Measurements from ENCODE around the gene UGP2. TPM values are rescaled to one million over a fixed set of nuclear protein-coding genes. Genes with fewer than 3 reads are reported as not detected.

The UGP2 gene
- total RNA-seq, 1 donor from 2014 or later = 90.8 TPM

GRCh38 chr2:63855418-63856302, 14.0 kb downstream of the UGP2 start:
- intact Hi-C loops (cut with micrococcal nuclease) = loop anchor here (1.0 to 10.0 kb wide), 4 partner anchors 13 to 1369 kb away; partner anchors contain the start of genes ACTR2 and AFTPH
- peak overlapping the region; percentile 94 for H3K27ac Mint-ChIP-seq
- DNase-seq (ENCODE audit: low spot score) = no peak
- no peaks in the 10 kb centered on the region for H3K9me3 Mint-ChIP-seq
- H3K36me3 Mint-ChIP-seq (ENCODE audit: low read depth) = peaks cover 56% of the 10 kb centered on the region
- peaks cover 68% of the 10 kb centered on the region for H3K4me1 Mint-ChIP-seq (ENCODE audit: low read depth)
- no peaks in the 10 kb centered on the region for H3K27me3 Mint-ChIP-seq (ENCODE audit: low read depth)
- H3K4me3 Mint-ChIP-seq (ENCODE audit: low read depth) = peak overlapping the region; percentile 62

GRCh38 chr2:63856303-63856603, 14.6 kb downstream of the UGP2 start:
- peaks cover 65% of the 10 kb centered on the region for H3K4me1 Mint-ChIP-seq (ENCODE audit: low read depth)
- H3K36me3 Mint-ChIP-seq (ENCODE audit: low read depth) = peaks cover 59% of the 10 kb centered on the region
- peak overlapping the region; percentile 94 for H3K27ac Mint-ChIP-seq
- no peaks in the 10 kb centered on the region for H3K9me3 Mint-ChIP-seq
- no peaks in the 10 kb centered on the region for H3K27me3 Mint-ChIP-seq (ENCODE audit: low read depth)
- intact Hi-C loops (cut with micrococcal nuclease) = loop anchor here (1.0 to 10.0 kb wide), 4 partner anchors 14 to 1369 kb away; partner anchors contain the start of genes ACTR2 and AFTPH
- H3K4me3 Mint-ChIP-seq (ENCODE audit: low read depth) = peak overlapping the region; percentile 62
- peak; percentile 39 for DNase-seq (ENCODE audit: low spot score)

- H3K27ac Mint-ChIP-seq = peak overlapping the region; percentile 36
- intact Hi-C loops (cut with micrococcal nuclease) = loop anchor here (5.0 to 10.0 kb wide), 3 partner anchors 354 to 1367 kb away; partner anchors contain the start of genes ACTR2 and AFTPH
- H3K9me3 Mint-ChIP-seq = no peaks in the 10 kb centered on the region
- peaks cover 59% of the 10 kb centered on the region for H3K36me3 Mint-ChIP-seq (ENCODE audit: low read depth)
- H3K4me3 Mint-ChIP-seq (ENCODE audit: low read depth) = no peak overlapping the region
- no peak for DNase-seq (ENCODE audit: low spot score)
- peaks cover 60% of the 10 kb centered on the region for H3K4me1 Mint-ChIP-seq (ENCODE audit: low read depth)
- no peaks in the 10 kb centered on the region for H3K27me3 Mint-ChIP-seq (ENCODE audit: low read depth)
Observed at GRCh38 chr2:63858291-63858690, 16.6 kb downstream of the UGP2 start.

- Mint-ChIP-seq H3K27me3 (ENCODE audit: low read depth) (no peaks in the 10 kb centered on the region), H3K27ac (no peak overlapping the region), H3K36me3 (ENCODE audit: low read depth) (peaks cover 74% of the 10 kb centered on the region), H3K9me3 (no peaks in the 10 kb centered on the region), H3K4me1 (ENCODE audit: low read depth) (peaks cover 54% of the 10 kb centered on the region), H3K4me3 (ENCODE audit: low read depth) (no peak overlapping the region)
- peak; percentile 29 for DNase-seq (ENCODE audit: low spot score)
- intact Hi-C loops (cut with micrococcal nuclease) = loop anchor here (1.0 to 2.0 kb wide), 2 partner anchors 169 to 273 kb away; partner anchors contain the start of genes MDH1 and WDPCP
Observed at GRCh38 chr2:63861220-63861822, 19.6 kb downstream of the UGP2 start.

- H3K9me3 Mint-ChIP-seq = no peaks in the 10 kb centered on the region
- H3K4me1 Mint-ChIP-seq (ENCODE audit: low read depth) = peaks cover 55% of the 10 kb centered on the region
- no peak overlapping the region for H3K4me3 Mint-ChIP-seq (ENCODE audit: low read depth)
- peak overlapping the region; percentile 76 for H3K27ac Mint-ChIP-seq
- H3K36me3 Mint-ChIP-seq (ENCODE audit: low read depth) = peaks cover 70% of the 10 kb centered on the region
- no peak for DNase-seq (ENCODE audit: low spot score)
- no peaks in the 10 kb centered on the region for H3K27me3 Mint-ChIP-seq (ENCODE audit: low read depth)
- intact Hi-C loops (cut with micrococcal nuclease) = no loop called here
Observed at GRCh38 chr2:63862806-63863205, 21.1 kb downstream of the UGP2 start.

GRCh38 chr2:63863707-63864106, 22.0 kb downstream of the UGP2 start:
- DNase-seq (ENCODE audit: low spot score) = no peak
- Mint-ChIP-seq H3K4me1 (ENCODE audit: low read depth) (peaks cover 51% of the 10 kb centered on the region), H3K27ac (peak overlapping the region; percentile 76), H3K4me3 (ENCODE audit: low read depth) (no peak overlapping the region), H3K27me3 (ENCODE audit: low read depth) (no peaks in the 10 kb centered on the region), H3K36me3 (ENCODE audit: low read depth) (peaks cover 72% of the 10 kb centered on the region), H3K9me3 (no peaks in the 10 kb centered on the region)
- intact Hi-C loops (cut with micrococcal nuclease) = no loop called here

- H3K27me3 Mint-ChIP-seq (ENCODE audit: low read depth) = no peaks in the 10 kb centered on the region
- intact Hi-C loops (cut with micrococcal nuclease) = no loop called here
- DNase-seq (ENCODE audit: low spot score) = no peak
- no peaks in the 10 kb centered on the region for H3K9me3 Mint-ChIP-seq
- H3K36me3 Mint-ChIP-seq (ENCODE audit: low read depth) = peaks cover 67% of the 10 kb centered on the region
- H3K27ac Mint-ChIP-seq = peak overlapping the region; percentile 22
- peaks cover 45% of the 10 kb centered on the region for H3K4me1 Mint-ChIP-seq (ENCODE audit: low read depth)
- H3K4me3 Mint-ChIP-seq (ENCODE audit: low read depth) = peak overlapping the region; percentile 17
Observed at GRCh38 chr2:63865159-63865799, 23.6 kb downstream of the UGP2 start.

- Mint-ChIP-seq H3K9me3 (no peaks in the 10 kb centered on the region), H3K4me3 (ENCODE audit: low read depth) (no peak overlapping the region), H3K36me3 (ENCODE audit: low read depth) (peaks cover 68% of the 10 kb centered on the region), H3K4me1 (ENCODE audit: low read depth) (peaks cover 43% of the 10 kb centered on the region), H3K27me3 (ENCODE audit: low read depth) (no peaks in the 10 kb centered on the region), H3K27ac (no peak overlapping the region)
- intact Hi-C loops (cut with micrococcal nuclease) = no loop called here
- no peak for DNase-seq (ENCODE audit: low spot score)
Observed at GRCh38 chr2:63866009-63866709, 24.5 kb downstream of the UGP2 start.

- no peak overlapping the region for H3K4me3 Mint-ChIP-seq (ENCODE audit: low read depth)
- no peak overlapping the region for H3K27ac Mint-ChIP-seq
- no peak for DNase-seq (ENCODE audit: low spot score)
- H3K36me3 Mint-ChIP-seq (ENCODE audit: low read depth) = peaks cover 78% of the 10 kb centered on the region
- H3K4me1 Mint-ChIP-seq (ENCODE audit: low read depth) = peaks cover 29% of the 10 kb centered on the region
- no peaks in the 10 kb centered on the region for H3K27me3 Mint-ChIP-seq (ENCODE audit: low read depth)
- H3K9me3 Mint-ChIP-seq = peaks cover 10% of the 10 kb centered on the region
- intact Hi-C loops (cut with micrococcal nuclease) = no loop called here
Observed at GRCh38 chr2:63870679-63871078, 29.0 kb downstream of the UGP2 start.

- intact Hi-C loops (cut with micrococcal nuclease) = no loop called here
- Mint-ChIP-seq H3K36me3 (ENCODE audit: low read depth) (peaks cover 78% of the 10 kb centered on the region), H3K4me3 (ENCODE audit: low read depth) (no peak overlapping the region), H3K27me3 (ENCODE audit: low read depth) (no peaks in the 10 kb centered on the region), H3K4me1 (ENCODE audit: low read depth) (peaks cover 25% of the 10 kb centered on the region), H3K9me3 (peaks cover 10% of the 10 kb centered on the region), H3K27ac (peak overlapping the region; percentile 26)
- no peak for DNase-seq (ENCODE audit: low spot score)
Observed at GRCh38 chr2:63871864-63872263, 30.2 kb downstream of the UGP2 start.

- Mint-ChIP-seq H3K4me1 (ENCODE audit: low read depth) (peaks cover 24% of the 10 kb centered on the region), H3K36me3 (ENCODE audit: low read depth) (peaks cover 85% of the 10 kb centered on the region), H3K4me3 (ENCODE audit: low read depth) (no peak overlapping the region), H3K9me3 (peaks cover 10% of the 10 kb centered on the region), H3K27me3 (ENCODE audit: low read depth) (no peaks in the 10 kb centered on the region), H3K27ac (no peak overlapping the region)
- intact Hi-C loops (cut with micrococcal nuclease) = no loop called here
- no peak for DNase-seq (ENCODE audit: low spot score)
Observed at GRCh38 chr2:63872571-63873328, 31.1 kb downstream of the UGP2 start.
